Measurements from ENCODE around the gene NLRP1.

DNA sequence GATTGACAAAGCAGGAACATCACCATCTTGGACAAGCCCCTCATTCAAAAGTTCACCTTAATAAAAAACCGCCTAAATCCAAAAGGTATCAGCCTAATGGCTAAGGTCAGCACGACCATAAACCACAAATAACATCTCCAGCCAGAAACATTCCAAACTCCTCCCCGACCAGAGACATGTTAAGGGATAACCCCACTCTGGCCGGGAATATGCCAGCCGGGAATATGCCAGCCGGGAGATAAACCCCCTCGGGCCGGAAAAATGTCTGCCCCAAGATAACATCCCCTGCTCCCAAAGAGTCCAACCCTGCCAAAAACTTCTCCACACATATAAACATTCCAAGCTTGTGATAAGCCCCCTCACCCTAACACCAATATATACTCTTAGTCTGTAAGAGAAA is 116.9 kb downstream of the NLRP1 start:
- TF ChIP-seq, protein P1, sequence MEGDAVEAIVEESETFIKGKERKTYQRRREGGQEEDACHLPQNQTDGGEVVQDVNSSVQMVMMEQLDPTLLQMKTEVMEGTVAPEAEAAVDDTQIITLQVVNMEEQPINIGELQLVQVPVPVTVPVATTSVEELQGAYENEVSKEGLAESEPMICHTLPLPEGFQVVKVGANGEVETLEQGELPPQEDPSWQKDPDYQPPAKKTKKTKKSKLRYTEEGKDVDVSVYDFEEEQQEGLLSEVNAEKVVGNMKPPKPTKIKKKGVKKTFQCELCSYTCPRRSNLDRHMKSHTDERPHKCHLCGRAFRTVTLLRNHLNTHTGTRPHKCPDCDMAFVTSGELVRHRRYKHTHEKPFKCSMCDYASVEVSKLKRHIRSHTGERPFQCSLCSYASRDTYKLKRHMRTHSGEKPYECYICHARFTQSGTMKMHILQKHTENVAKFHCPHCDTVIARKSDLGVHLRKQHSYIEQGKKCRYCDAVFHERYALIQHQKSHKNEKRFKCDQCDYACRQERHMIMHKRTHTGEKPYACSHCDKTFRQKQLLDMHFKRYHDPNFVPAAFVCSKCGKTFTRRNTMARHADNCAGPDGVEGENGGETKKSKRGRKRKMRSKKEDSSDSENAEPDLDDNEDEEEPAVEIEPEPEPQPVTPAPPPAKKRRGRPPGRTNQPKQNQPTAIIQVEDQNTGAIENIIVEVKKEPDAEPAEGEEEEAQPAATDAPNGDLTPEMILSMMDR (conservative IDR thresholded peaks at IDR 0.05; ENCODE audit: low read length), result no peak
- TF ChIP-seq EZH2phosphoT487 (IDR thresholded peaks at IDR 0.05; ENCODE audit: borderline replicate concordance), result no peak

Data from Loucy (cell line).